Measurements from ENCODE around the gene TRIP4. TPM values are rescaled to one million over a fixed set of nuclear protein-coding genes. Genes with fewer than 3 reads are reported as not detected.
"Not testable (repeated sequence)": the region's sequence is repeated elsewhere in the genome, so short reads cannot be mapped to it uniquely, and the experiment has no call there.

Gene TRIP4
- total RNA-seq, 2 experiments from 2014 or later = 23.7 to 25.7 TPM

DNA sequence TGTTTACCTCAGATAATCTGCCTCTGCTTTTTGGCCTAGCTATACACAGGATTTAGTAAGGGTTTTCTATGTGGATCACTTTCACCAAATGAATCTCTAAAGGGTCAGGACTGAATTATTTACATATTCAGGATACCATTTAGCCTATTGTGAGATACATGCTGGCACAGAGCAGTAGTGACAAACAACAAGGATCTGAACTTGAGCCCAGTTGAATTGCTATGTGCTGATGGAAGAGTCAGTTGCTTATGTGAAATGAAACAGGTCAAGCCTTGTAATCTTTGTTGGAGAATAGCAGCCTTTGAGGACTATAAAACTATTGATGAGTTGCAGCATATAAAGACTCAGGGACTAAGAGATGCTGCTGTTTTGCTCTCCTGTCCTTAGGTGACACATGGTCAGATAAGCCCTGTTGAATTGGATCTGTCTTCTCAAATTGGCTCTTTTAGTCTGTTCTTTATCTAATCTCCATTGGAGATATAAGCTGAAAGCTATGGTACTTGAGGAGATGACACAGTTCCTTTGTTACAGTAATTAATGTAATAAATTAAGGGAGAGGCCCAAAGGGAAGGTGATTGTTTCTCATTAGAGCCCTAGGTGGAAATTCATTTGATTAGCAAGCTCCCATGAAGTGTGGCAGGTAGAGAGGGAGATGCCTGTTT is 103.1 kb downstream of the TRIP4 start:
- no peaks in the 10 kb centered on the region for H3K27me3 Mint-ChIP-seq
- H3K4me1 Mint-ChIP-seq = peaks cover 23% of the 10 kb centered on the region
- no peaks in the 10 kb centered on the region for H3K9me3 Mint-ChIP-seq
- ATAC-seq (ENCODE audit: low read depth) (no peak), DNase-seq (no peak)
- no peak overlapping the region for H3K27ac Mint-ChIP-seq
- H3K4me3 Mint-ChIP-seq = no peak overlapping the region
- POLR2A ChIA-PET = no interaction called here
- H3K36me3 Mint-ChIP-seq = peaks cover 33% of the 10 kb centered on the region

DNA sequence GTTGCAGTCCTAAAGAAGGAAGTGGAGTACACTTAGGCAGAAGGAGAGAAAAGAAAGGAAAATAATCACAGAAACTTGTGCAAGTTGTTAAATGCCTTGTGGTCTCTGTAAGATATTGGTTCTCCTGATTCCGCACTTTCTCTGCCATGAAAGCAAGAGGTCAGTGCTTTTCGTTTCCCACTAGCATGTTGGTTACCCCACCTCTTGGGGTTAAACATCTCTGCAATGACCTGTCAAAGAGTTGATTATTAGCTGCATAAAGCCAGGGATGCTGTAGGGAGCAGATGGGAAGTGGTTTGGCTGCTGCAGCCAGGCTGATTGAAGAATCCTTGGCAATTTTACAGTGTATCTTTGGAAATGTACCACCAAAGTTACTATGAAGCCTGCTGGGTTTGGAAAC is 106.0 kb downstream of the TRIP4 start:
- no peak overlapping the region for H3K27ac Mint-ChIP-seq
- no peak for ATAC-seq (ENCODE audit: low read depth)
- H3K4me1 Mint-ChIP-seq = peaks cover 20% of the 10 kb centered on the region
- DNase-seq = no peak
- no peaks in the 10 kb centered on the region for H3K27me3 Mint-ChIP-seq
- no peaks in the 10 kb centered on the region for H3K9me3 Mint-ChIP-seq
- H3K36me3 Mint-ChIP-seq = peaks cover 35% of the 10 kb centered on the region
- POLR2A ChIA-PET = no interaction called here
- H3K4me3 Mint-ChIP-seq = no peak overlapping the region

DNA sequence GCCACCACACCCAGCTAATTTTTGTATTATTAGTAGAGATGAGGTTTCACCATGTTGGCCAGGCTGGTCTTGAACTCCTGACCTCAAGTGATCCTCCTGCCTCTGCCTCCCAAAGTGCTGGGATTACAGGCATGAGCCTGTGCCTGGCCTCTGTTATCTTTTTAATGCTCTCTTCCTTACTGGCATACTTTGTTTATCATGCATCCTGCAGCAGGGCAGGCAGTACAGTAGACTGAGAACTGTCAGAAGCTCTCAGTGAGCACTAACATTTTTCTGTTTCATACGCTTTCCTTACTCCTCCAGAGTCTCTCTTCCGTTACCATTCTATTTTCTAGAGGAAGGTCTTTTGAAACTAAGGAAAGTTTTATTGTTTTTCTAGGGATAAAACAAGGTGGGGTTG is 108.3 kb downstream of the TRIP4 start:
- DNase-seq; H3K4me3 Mint-ChIP-seq; ATAC-seq (ENCODE audit: low read depth); H3K9me3 Mint-ChIP-seq; H3K27ac Mint-ChIP-seq; POLR2A ChIA-PET; H3K27me3 Mint-ChIP-seq: not testable (repeated sequence)
- Mint-ChIP-seq H3K36me3 (peaks cover 45% of the 10 kb centered on the region), H3K4me1 (peaks cover 32% of the 10 kb centered on the region)

DNA sequence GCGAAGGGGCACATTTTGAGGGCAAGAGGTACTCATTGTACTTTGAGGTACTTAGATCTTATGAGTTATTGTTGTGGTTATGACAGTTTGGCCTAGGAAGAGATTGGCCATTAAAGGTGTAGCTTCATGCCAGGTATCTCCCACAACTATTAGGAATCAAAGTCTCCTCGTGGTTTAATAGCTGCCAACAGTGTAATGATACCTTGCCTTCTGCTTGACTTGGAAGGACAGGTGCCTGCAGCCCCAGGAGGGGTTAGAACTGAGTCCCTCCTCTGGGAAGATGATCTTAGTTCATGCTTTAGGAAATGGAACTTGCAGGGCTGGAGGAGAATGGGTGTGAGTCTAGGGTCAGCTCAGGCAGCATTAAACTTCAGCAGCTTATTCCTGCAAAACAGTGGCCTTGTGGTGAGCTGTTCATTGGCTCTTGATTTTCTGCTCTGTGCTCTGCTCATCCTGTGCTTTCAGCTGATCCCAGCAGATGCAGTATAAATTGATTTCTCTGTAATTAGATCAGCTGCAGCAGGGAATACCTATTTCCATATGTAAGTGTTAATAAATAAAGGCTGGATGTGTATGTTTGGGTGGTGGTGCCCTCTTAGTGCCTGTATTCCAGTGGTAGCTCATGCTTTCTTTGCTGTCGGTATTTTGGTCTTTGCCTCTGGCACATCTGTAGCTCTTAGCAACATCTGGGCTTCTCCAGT is 113.2 kb downstream of the TRIP4 start:
- Mint-ChIP-seq H3K9me3 (no peaks in the 10 kb centered on the region), H3K27ac (no peak overlapping the region), H3K27me3 (no peaks in the 10 kb centered on the region), H3K4me1 (peaks cover 51% of the 10 kb centered on the region), H3K36me3 (peaks cover 38% of the 10 kb centered on the region), H3K4me3 (no peak overlapping the region)
- POLR2A ChIA-PET = interaction anchor here (0.6 kb wide), 2 partner anchors 23 to 114 kb away, joined by 3 read pairs; partner anchors contain the start of gene TRIP4
- DNase-seq (no peak), ATAC-seq (ENCODE audit: low read depth) (no peak)

DNA sequence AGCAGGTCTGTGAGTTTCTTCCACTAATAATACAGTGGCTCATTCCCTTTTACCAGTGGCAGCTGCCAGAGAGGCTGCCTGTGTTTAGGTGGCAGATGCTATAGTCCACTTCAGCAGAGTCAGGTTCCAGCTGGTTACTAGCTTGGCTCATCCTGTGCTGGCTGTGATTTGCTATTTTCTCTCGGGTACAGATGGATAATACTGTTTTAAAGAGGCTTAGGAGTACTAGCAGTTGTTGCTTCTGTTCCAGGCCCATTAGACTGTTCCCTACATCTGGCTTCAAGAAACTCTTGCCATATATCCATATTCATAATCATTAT is 113.7 kb downstream of the TRIP4 start:
- Mint-ChIP-seq H3K4me1 (peaks cover 51% of the 10 kb centered on the region), H3K27ac (peak overlapping the region; percentile 21), H3K36me3 (peaks cover 33% of the 10 kb centered on the region), H3K27me3 (no peaks in the 10 kb centered on the region), H3K4me3 (no peak overlapping the region), H3K9me3 (no peaks in the 10 kb centered on the region)
- POLR2A ChIA-PET = interaction anchor here (0.6 kb wide), 2 partner anchors 24 to 114 kb away, joined by 3 read pairs; partner anchors contain the start of gene TRIP4
- DNase-seq = no peak
- no peak for ATAC-seq (ENCODE audit: low read depth)

DNA sequence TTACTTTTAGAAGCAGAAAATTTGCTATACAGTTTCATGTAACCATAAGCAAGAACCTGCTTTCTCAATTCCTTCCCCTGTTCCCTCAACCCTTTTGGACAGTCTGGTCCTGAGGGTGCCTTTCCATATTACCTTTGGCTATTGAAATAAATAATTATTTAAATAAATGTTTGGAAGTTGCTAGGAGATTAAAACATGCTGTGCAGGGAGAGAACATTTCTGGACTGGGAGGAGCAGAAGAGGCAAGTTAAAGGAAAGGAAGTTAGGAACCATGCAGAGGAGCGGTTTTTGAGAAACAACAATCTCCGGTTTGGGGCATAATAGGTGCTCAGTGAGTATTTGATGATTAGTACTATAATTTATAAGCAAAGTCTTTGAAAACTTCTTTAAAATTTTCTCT is 114.5 kb downstream of the TRIP4 start:
- POLR2A ChIA-PET = interaction anchor here (0.7 to 1.8 kb wide), 3 partner anchors 53 to 132 kb away, joined by 4 to 6 read pairs (median 4); no protein-coding TSS in a partner anchor
- ATAC-seq (ENCODE audit: low read depth) (no peak), DNase-seq (no peak)
- Mint-ChIP-seq H3K9me3 (no peaks in the 10 kb centered on the region), H3K27me3 (no peaks in the 10 kb centered on the region), H3K27ac (peak overlapping the region; percentile 87), H3K4me1 (peaks cover 56% of the 10 kb centered on the region), H3K36me3 (peaks cover 30% of the 10 kb centered on the region), H3K4me3 (peak overlapping the region; percentile 57)

DNA sequence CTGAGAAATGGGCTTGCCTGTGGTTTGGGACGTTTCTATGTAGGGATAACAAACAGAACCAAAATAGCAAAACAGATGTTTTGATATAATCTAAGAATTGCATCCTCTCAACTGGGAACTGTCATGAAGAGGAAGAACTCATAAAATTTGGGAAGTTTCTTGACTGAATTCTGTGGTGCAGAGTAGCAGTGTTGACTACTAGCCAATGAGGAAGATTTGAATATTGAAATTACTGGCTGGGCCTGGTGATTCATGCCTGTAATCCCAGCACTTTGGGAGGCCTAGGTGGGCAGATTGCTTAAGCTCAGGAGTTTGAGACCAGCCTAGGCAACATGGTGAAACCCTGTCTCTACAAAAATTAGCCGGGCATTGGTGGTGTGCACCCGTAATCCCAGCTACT is 114.9 kb downstream of the TRIP4 start:
- Mint-ChIP-seq H3K36me3 (peaks cover 30% of the 10 kb centered on the region), H3K27me3 (no peaks in the 10 kb centered on the region), H3K4me3 (peak overlapping the region; percentile 57), H3K27ac (peak overlapping the region; percentile 87), H3K4me1 (peaks cover 60% of the 10 kb centered on the region), H3K9me3 (no peaks in the 10 kb centered on the region)
- ATAC-seq (ENCODE audit: low read depth) (no peak), DNase-seq (no peak)
- POLR2A ChIA-PET = interaction anchor here (0.7 to 1.8 kb wide), 3 partner anchors 54 to 132 kb away, joined by 4 to 6 read pairs (median 4); no protein-coding TSS in a partner anchor

DNA sequence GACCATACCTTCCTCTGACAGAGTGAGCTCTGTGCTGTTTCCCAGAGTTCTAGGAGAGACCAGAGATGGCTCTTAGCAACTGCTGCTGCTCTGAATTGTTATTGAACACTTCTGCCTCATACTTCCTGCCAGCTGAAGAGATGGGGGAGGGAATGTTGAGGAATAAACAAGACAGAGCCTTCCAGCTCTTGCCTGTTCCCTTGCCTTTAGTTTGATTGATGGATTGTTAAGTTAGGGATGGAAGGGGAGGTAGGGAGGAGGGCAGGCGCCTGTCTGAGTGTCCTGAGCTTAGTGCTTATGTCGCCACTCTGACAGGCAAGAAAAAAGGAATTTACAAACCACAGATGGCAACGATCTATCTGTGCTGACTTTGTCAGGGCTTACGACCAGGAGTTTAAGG is 115.6 kb downstream of the TRIP4 start:
- POLR2A ChIA-PET = interaction anchor here (0.5 to 1.8 kb wide), 8 partner anchors 9 to 131 kb away, joined by 3 to 4 read pairs (median 3); no protein-coding TSS in a partner anchor
- Mint-ChIP-seq H3K4me3 (peak overlapping the region; percentile 57), H3K27me3 (no peaks in the 10 kb centered on the region), H3K36me3 (peaks cover 30% of the 10 kb centered on the region), H3K27ac (peak overlapping the region; percentile 87), H3K4me1 (peaks cover 64% of the 10 kb centered on the region), H3K9me3 (no peaks in the 10 kb centered on the region)
- DNase-seq (no peak), ATAC-seq (ENCODE audit: low read depth) (peak; percentile 29)

DNA sequence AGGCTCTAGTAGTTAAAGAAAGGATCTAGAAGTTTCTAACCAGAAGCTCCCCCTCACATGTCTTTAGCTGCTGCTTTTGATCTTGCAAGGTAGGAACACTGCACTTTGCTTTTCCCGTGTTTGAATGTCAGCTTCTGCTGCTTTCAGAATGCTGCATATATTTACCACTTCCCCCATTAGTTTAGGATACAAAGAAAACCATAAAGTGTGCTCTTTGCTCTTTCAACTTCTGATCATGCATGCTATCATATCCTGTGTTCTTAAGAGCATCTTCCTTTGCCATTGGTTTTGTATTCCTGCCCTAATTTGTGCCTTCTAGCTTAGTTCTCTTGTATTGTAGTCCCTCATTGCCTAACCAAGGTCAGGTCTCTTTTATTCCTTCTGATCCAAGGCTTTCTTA is 116.0 kb downstream of the TRIP4 start:
- no peaks in the 10 kb centered on the region for H3K9me3 Mint-ChIP-seq
- H3K27me3 Mint-ChIP-seq = no peaks in the 10 kb centered on the region
- POLR2A ChIA-PET = interaction anchor here (0.5 to 1.8 kb wide), 7 partner anchors 9 to 131 kb away, joined by 3 to 4 read pairs (median 3); no protein-coding TSS in a partner anchor
- ATAC-seq (ENCODE audit: low read depth) (peak; percentile 36), DNase-seq (no peak)
- H3K4me1 Mint-ChIP-seq = peaks cover 64% of the 10 kb centered on the region
- H3K36me3 Mint-ChIP-seq = peaks cover 28% of the 10 kb centered on the region
- peak overlapping the region; percentile 87 for H3K27ac Mint-ChIP-seq
- peak overlapping the region; percentile 57 for H3K4me3 Mint-ChIP-seq

Other genes starting within 250 kb of the TRIP4 start
- 1 to 10 TPM in 1 of 2 experiments, under 1 TPM in 1; 0.80 to 1.1 TPM for gene SNX22, start 236.1 kb upstream of the TRIP4 start, total RNA-seq
- gene PPIB, start 224.8 kb upstream of the TRIP4 start, total RNA-seq = 100 to 1,000 TPM; 225 to 227 TPM
- 10 to 100 TPM; 26.2 to 26.7 TPM for gene CSNK1G1, start 31.7 kb upstream of the TRIP4 start, total RNA-seq
- gene PCLAF, start 6.4 kb upstream of the TRIP4 start, total RNA-seq = 100 to 1,000 TPM in 1 of 2 experiments, 10 to 100 TPM in 1; 94.2 to 110 TPM
- 10 to 100 TPM; 52.2 to 57.2 TPM for gene ZNF609, start 72.7 kb downstream of the TRIP4 start, total RNA-seq